HG02981 (cell line): ENCODE results near the gene SMNDC1.
"Not testable (repeated sequence)": the region's sequence is repeated elsewhere in the genome, so short reads cannot be mapped to it uniquely, and the experiment has no call there.

Source experiments
- ATAC-seq: cut with Tn5 transposase; IDR thresholded peaks from one replicate; pipeline ENCODE4 v1.9.1; 2021; ENCODE audit warnings: mild to moderate bottlenecking, moderate library complexity; ENCODE audit not compliant: unreplicated experiment

SMNDC1 gene

DNA sequence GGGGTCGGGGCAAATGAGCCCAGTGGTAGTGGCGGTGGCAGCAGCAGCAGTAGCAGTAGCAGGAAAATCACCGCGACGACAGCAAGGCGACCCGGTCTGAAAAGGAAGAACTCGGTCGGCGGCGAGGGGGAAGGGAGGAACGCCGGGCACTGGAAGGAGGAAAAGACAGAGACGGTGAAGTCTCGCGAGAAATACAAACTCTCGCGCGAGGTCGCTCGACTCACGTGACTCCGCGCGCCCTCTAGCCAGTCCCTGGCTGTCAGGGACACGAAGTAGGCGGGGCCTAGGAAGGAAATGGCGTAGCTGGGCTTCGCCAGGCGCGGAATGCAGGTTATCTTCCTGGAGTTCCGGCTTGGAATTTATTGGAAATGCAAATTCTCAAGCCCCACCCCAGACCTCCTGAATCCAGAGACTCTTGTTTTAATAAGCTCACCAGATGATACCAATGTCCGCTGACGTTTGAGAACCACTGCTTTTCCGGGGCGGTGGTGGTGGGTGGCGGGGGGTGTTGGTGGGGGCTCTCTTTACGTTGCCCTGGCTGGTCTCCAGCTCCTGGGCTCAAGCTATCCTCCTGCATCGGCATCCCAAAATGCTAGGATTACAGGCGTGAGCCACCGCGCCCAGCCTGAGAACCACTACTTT lies at the start of gene SMNDC1:
Gene SMNDC1, minus strand, starts transcription at position 141 of the 642 bp plus-strand sequence. CDS start 1,333 bp downstream, outside the sequence.
- ATAC-seq = peak; percentile 88

DNA sequence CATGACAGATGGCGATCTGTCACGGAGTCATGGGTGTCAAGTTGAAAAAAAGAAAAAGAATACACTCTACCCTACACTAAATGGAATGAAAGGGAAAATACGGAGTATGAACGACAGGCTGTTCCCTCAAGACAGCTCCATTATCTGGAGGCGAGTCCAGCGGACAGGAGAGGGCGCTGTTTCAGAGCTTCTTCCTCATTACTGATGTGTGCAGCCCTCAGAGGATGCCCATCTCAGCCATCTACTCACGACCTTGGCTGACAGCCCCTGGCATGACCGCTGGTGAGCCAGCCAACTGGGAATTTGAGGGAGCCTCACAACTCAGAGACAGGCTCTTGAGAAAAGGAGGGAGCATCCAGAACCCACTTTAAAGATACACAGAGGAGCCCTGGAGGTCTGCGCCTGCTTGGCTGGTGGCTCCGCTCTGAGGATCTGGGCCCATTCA lies 49.6 kb upstream of the SMNDC1 start:
- ATAC-seq = no peak

- ATAC-seq = no peak
Observed at GRCh38 chr10:110353244-110354119, 48.8 kb upstream of the SMNDC1 start.

DNA sequence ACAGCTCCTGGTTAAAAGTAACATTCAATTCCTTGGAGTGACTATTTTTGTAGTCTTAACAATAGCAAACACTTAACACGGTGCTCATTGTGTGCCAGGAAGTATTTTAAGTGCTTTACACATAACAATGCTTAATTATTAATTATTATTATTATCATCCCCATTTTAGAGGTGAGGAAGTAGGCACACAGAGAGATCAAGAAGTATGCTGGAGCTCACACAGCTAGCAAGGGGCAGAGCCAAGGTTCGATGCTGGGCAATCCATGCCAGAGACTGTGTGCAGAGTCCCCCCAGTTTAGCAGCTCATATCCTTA lies 48.2 kb upstream of the SMNDC1 start:
- ATAC-seq = no peak

GRCh38 chr10:110350812-110351211 lies 46.1 kb upstream of the SMNDC1 start:
- no peak for ATAC-seq

DNA sequence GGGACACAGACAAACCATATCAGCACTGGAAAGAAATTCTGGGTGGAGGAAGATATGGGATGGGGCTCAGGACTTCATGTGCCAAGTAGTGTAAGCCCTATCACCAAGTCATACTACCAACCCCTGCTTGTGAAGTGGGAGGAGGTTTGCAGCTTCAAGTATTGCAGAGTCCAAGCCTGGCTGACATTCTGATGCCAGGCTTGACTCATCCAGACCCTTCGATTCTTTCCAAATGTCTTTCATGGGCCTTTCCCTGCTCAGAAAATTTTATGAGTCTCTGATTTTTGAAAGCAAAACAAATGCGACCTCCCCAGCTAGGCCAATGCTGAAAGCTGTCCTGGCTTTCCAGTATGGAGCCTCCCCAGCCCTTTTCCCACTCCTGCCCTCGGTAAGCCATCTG lies 45.1 kb upstream of the SMNDC1 start:
- ATAC-seq = no peak

DNA sequence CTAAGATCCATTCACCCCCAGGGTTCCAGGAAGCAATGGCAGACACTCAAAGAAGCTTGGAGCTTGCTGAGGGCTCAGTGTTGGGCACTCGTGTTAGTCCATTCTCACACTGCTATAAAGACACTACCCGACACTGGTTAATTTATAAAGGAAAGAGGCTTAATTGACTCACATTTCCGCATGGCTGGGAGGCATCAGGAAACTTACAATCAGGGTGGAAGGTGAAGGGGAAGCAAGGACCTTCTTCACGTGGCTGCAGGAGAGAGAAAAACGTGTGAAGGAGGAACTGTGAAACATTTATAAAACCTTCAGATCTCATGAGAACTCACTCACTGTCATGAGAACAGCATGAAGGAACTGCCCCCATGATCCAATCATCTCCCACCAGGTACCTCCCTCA lies 44.7 kb upstream of the SMNDC1 start:
- no peak for ATAC-seq

DNA sequence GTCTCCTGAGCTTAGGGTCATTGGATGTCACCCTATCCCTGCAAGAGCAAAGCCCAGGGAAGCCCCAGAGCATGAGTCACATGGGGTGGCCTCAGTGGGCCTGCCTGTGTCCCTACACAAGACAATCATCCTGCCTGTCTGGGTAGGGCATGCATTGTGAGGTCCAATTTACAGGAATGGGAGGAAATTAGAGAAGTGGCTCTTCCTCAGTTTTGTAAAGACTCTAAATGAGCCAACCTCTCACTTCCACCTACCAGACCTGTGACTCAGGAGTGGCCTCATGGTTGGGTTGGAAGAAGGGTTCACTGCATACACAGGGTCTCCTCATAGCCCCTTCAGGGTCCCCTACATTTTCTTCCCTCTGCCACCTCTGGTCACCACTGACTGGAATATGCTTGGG lies 43.6 kb upstream of the SMNDC1 start:
- no peak for ATAC-seq

DNA sequence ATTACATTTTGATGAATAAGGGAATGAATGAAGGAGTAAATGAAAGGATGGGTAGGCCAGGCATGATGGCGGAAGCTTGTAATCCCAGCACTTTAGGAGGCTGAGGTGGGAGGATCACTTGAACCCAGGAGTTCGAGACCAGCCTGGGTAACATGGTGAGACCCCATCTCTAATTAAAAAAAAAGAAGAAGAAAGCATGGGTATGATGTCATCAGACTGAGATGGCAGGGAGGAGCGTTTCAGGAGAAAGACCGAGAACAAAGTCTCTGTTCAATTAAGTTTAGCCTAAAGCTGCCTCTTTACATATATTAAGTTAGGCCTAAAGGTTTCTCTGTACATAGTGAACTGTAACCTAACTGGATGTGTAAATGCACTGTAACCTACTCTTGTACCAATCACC lies 42.2 kb upstream of the SMNDC1 start:
- ATAC-seq = no peak

GRCh38 chr10:110345286-110345685 lies 40.6 kb upstream of the SMNDC1 start:
- no peak for ATAC-seq

DNA sequence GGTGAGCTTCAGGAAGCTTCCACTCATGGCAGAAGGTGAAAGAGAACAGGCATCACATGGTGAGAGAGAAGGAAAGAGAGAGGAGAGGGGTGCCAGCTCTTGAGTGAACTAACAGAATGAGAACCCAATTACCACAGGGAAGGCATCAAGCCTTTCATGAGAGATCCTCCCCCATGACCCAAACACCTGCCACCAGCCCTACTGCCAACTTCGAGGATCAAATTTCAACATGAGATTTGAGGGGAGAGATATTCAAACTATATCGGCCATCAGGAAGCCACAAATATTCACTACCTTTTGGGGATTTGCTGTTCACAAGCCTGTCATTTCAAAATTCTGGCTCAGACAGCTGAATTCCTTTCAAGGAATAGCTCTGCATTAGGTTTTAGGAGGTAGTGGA lies 39.9 kb upstream of the SMNDC1 start:
- ATAC-seq = no peak

DNA sequence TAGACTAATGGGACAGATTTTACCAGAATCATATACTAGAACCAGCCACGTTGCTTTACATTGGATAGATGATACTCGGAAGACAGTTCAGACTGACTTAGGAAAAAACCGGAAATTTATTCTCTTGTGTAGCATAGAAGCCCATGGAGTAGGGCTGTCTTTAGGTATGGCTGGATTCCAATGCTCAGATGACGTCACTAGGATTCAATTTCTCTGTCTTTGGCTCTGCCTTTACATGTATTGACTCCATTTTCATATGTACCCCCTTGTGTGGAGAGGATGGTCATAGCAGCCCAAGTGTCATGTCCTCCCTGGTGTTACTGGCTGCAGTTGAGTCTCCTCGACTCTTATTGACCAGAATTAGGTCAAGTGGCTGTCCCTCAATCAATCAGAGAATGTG lies 39.2 kb upstream of the SMNDC1 start:
- no peak for ATAC-seq

- no peak for ATAC-seq
Observed at GRCh38 chr10:110340816-110341215, 36.1 kb upstream of the SMNDC1 start.

GRCh38 chr10:110340122-110340521 lies 35.4 kb upstream of the SMNDC1 start:
- ATAC-seq = no peak

GRCh38 chr10:110337906-110338305 lies 33.2 kb upstream of the SMNDC1 start:
- no peak for ATAC-seq

- no peak for ATAC-seq
Observed at GRCh38 chr10:110337401-110337800, 32.7 kb upstream of the SMNDC1 start.

DNA sequence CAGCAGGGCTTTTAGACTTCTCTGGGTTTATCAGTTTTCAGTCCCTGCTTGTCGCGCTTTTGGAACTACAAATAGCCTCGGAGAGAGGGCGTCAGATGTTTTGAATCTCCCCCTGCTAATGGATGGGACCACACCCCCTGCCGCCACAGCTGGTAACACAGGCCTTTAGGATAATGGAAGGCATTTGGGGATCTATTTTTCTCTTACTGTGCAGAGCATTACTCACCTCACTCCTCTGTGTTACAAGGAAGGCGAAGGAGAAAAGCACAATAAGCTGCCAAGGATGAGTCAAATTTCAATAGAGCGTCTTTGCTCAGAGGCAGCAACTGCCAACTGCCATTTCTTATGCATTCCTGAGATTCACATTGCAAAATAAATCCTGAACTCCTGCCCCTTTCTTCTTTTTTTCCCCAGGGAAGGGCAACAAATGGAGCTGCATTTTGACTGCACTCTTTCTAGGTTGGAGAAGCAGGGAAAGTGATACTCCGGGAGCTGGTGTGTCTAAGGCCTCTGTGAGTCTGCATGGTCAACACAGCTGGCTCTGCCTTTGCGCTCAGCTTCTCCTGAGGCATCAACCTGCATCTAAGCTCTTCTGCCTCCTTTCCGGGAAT lies 31.5 kb upstream of the SMNDC1 start:
- no peak for ATAC-seq

DNA sequence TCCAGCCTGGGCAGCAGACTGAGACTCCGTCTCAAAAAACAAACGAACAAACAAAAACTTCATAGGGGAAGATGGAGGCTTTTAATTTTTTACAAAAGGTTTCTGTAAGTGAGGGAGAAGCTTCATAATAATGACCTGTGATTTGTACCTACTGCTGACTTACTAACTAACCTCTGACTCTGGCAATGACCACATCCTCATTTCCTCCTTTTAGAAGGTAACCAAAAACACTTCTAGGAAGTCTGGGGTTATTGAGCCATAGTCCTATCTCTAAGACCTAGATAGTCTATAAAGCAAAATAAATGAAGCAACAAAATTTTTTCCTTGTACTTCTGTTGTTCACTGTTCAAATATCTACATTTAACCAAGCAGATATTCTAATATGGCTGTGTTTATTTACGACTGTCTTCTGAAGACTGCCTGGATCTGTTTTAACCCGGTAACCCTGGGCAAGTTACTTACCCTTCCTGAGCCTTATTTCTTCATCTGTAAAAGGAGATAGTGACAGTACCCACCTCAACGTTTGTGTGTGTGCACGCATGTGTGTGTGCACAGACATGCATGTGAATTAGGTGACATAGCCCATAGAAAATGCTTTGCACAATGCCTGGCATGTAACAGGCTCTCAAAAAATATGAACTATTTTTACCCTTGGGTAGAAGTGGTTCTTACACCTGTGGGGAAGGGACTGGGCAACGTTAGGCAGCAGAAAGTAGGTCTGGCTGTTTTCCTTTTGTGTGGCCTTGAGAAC lies 30.8 kb upstream of the SMNDC1 start:
- no peak for ATAC-seq

DNA sequence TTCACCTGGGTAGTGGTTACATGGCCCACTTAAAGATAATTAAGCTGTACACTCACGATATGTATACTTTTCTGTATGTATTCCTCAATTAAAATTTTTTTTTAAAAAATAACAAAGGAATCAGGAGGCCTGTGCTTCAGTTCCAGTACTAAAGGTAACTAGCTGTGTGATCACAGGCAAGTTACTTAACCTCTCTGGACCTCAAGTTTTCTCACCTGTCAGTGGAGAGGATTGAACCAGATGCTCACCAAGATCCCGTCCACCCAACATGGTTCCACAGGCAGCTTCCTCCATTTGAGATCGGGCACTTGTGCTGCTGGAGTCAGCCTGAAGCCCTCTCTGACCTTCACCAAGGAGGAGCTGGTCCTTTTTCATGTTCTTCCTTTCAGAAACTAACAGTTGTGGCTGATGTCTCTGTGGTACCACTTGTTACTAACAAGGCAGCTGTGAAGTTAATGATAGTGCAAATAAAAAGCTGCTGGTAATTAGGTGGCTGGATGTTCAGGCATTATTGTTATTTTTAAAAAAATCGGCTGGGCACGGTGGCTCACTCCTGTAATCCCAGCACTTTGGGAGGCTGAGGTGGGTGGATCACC lies 29.4 kb upstream of the SMNDC1 start:
- ATAC-seq = no peak

- ATAC-seq = not testable (repeated sequence)
Observed at GRCh38 chr10:110331226-110331795, 26.6 kb upstream of the SMNDC1 start.

GRCh38 chr10:110330675-110331074 lies 26.0 kb upstream of the SMNDC1 start:
- no peak for ATAC-seq
